Fibroblast of pulmonary artery (primary cell): Measurements from ENCODE around the gene PPP1R12B.

Source experiments
- DNase-seq: peaks from one replicate; pipeline ENCODE4 v3.0.0-alpha.2; 2010; ENCODE audit warnings: low read depth
- H3K4me3 ChIP-seq: replicated peaks from 2 replicates; pipeline ENCODE4 v1.5.1; 2011; ENCODE audit warnings: low read depth, mild to moderate bottlenecking, control low read depth, low read length, moderate library complexity
- TF ChIP-seq, protein P1 (sequence below): IDR thresholded peaks from 2 replicates; pipeline ENCODE4 v1.5.1; 2011; ENCODE audit warnings: mild to moderate bottlenecking, control low read depth, low read length, inconsistent platforms; ENCODE audit errors: missing control alignments

The PPP1R12B gene

DNA sequence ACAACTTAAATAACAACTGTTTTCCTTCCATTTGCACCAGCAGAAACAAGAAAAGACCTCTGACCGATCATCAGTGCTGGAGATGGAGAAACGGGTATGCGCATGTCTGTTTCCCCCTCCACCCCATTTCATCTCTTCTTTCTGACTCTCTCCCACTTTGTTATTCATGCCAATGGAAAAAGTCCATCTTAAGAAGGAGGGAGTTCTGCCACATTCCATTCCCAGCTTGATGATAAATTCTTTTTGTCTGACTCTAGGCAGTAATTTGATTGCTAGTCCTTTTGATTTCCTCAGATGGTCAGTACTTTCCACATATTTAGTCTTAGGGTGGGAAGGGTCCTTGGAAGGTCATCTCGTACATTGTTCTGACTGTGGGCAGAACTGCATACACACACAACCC lies 219.2 kb downstream of the PPP1R12B start:
- peak; percentile 75 for DNase-seq
- TF ChIP-seq, protein P1, sequence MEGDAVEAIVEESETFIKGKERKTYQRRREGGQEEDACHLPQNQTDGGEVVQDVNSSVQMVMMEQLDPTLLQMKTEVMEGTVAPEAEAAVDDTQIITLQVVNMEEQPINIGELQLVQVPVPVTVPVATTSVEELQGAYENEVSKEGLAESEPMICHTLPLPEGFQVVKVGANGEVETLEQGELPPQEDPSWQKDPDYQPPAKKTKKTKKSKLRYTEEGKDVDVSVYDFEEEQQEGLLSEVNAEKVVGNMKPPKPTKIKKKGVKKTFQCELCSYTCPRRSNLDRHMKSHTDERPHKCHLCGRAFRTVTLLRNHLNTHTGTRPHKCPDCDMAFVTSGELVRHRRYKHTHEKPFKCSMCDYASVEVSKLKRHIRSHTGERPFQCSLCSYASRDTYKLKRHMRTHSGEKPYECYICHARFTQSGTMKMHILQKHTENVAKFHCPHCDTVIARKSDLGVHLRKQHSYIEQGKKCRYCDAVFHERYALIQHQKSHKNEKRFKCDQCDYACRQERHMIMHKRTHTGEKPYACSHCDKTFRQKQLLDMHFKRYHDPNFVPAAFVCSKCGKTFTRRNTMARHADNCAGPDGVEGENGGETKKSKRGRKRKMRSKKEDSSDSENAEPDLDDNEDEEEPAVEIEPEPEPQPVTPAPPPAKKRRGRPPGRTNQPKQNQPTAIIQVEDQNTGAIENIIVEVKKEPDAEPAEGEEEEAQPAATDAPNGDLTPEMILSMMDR, result no peak

DNA sequence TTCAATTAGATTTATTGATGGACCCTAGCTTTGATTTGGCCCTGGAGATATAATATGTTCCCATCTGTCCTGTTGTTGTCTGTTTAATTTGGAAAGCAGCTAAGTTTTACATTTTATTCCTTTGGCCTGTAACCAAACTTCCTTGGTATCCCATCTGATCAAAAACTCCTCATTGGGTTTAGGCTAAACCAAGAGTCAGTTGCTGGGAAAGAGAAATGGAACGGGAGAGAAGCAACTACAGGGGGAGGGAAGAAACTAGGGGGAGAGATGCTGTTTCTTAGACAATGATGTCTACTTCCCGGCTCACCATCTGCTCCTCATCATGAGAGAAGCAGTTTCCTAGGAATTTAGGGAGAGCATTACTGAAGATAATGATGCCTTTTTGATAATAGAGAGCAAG lies 219.9 kb downstream of the PPP1R12B start:
- H3K4me3 ChIP-seq, result no peak overlapping the region
- no peak for DNase-seq

More for the DNA sequence above, 219.2 kb downstream of the PPP1R12B start:
- no peak overlapping the region for H3K4me3 ChIP-seq

DNA sequence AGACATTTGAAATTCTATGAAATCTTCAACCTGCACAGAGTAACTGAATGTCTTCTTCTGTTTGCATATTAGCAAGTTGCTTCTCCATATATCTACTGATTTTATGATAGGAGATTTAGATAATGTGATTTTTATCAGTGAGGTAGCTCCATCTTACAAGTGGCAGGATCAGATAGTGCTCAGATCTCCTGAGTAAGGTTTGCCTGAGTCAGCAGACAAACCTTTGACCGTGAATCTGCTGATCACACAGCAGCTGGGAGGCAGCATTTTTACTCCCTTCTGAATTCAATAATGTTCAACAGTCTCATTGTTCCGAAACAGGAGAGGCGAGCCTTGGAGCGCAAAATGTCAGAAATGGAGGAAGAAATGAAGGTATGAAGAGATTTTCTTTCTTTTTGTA lies 220.3 kb downstream of the PPP1R12B start:
- TF ChIP-seq, protein P1, result no peak
- no peak overlapping the region for H3K4me3 ChIP-seq
- no peak for DNase-seq

More for the DNA sequence above, 219.9 kb downstream of the PPP1R12B start:
- TF ChIP-seq, protein P1, result no peak

DNA sequence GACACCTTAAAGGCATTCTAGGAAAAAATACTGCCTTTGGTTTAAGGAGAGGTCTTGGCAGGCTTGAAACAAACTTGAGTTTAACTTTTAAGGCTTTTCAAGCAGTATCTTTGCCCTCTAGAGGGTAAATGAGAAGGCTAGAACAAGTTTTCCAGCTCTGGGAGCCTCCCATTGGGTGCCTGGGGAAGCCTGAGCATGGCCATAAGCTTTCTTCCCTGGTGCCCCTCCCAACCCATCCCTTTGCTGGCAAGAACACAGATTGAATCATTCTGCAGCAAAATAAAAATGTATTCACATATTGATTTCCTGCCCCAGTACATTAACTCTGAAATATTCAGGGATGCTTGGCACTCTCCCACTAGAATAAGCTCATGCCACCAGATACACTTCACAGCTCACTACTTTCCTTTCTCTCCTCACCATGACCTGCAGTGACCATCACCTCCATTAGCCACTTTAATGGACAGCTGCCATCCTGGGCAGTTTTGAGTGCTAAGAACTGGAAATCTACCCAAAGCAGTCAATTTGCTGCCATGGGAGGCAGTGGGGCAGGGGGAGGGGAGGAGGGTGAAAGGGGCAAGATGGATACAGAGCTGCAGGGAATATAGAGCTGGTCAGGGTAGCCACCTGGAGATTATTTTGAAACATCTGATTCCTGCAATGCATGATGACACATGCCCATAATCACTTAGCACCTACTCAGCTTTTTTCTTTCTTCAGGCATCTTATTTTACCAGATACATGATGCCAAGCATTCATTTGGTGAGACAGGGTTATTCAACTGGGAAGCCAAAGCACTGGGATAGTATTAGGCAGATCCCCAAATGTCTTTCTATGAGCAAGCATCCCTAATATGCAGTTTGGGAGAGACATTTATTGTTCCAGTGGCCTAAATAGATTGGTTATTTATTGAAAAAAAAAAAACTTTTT lies 221.2 kb downstream of the PPP1R12B start:
- DNase-seq, result no peak
- TF ChIP-seq, protein P1, result no peak
- H3K4me3 ChIP-seq, result no peak overlapping the region

GRCh38 chr1:202571719-202572339 lies 223.3 kb downstream of the PPP1R12B start:
- H3K4me3 ChIP-seq, result no peak overlapping the region
- DNase-seq, result peak; percentile 76
- TF ChIP-seq, protein P1, result peak; percentile 98

GRCh38 chr1:202572867-202573266 lies 224.4 kb downstream of the PPP1R12B start:
- TF ChIP-seq, protein P1, result no peak
- no peak for DNase-seq

More at GRCh38 chr1:202572867-202573266, 224.4 kb downstream of the PPP1R12B start:
- no peak overlapping the region for H3K4me3 ChIP-seq
